Peyer's patch (tissue), 4 donors: ENCODE results near the gene RELN.

ENCODE experiments used
- POLR2A ChIP-seq, 2 donors: fragments of 450-650 bp; IDR thresholded peaks; one replicate each; pipeline ENCODE4 v1.5.1; 2017; ENCODE audit warnings: antibody characterized with exemption in 2 of 2, mild to moderate bottlenecking in 2 of 2, moderate library complexity in 2 of 2
- TF ChIP-seq, protein P1 (sequence below), 6 experiments: fragments of 450-650 bp in 4 of 6; fragments of 200-600 bp in 2 of 6; sonication (generic) in 1 of 6; IDR thresholded peaks; one replicate each; pipeline ENCODE4 v1.5.1; 2017 to 2019; ENCODE audit warnings: antibody characterized with exemption in 6 of 6, mild to moderate bottlenecking in 3 of 6, moderate library complexity in 1 of 6

DNA sequence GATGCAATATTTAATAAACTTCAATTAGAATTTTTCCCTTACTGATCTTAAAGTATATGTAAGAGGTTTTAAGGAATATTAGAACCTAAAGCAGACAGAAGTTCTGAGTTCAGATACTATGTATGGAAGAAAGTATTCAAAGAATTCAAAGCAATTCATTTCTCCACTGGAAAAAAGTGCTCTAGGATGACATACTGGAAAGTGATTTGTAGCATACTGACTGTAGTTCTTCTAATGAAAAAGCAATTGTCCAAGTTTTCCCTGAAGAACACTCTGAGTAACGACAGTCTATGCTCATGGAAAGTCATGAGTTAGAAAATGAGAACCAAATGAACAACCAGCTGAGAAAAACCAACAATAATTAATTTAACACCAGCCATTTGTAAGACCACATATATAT is 362.7 kb downstream of the RELN start:
- TF ChIP-seq, protein P1, sequence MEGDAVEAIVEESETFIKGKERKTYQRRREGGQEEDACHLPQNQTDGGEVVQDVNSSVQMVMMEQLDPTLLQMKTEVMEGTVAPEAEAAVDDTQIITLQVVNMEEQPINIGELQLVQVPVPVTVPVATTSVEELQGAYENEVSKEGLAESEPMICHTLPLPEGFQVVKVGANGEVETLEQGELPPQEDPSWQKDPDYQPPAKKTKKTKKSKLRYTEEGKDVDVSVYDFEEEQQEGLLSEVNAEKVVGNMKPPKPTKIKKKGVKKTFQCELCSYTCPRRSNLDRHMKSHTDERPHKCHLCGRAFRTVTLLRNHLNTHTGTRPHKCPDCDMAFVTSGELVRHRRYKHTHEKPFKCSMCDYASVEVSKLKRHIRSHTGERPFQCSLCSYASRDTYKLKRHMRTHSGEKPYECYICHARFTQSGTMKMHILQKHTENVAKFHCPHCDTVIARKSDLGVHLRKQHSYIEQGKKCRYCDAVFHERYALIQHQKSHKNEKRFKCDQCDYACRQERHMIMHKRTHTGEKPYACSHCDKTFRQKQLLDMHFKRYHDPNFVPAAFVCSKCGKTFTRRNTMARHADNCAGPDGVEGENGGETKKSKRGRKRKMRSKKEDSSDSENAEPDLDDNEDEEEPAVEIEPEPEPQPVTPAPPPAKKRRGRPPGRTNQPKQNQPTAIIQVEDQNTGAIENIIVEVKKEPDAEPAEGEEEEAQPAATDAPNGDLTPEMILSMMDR (IDR thresholded peaks at IDR 0.05) = no peak
- TF ChIP-seq POLR2A (IDR thresholded peaks at IDR 0.05) = no peak
